ENCODE data around the gene HJV.

- TF ChIP-seq CTCF (IDR thresholded peaks at IDR 0.05) (peak in 1 of 3 experiments; percentile 15), POLR2AphosphoS5 (IDR thresholded peaks at IDR 0.05) (peak in 1 of 2 donors; percentile 100), EP300 (IDR thresholded peaks at IDR 0.05) (no peak)
Measured at GRCh38 chr1:145996433-145997015, 25.0 kb downstream of the HJV start, which contains the start of gene TXNIP.
